ENCODE measurements around the gene NUAK1.

The NUAK1 gene

GRCh38 chr12:106149096-106149784 is 10.5 kb upstream of the NUAK1 start:
- in situ Hi-C loops (cut with MboI; ENCODE audit: low sequenced_read_pairs): loop anchor here (25.0 kb wide), 1 partner anchor 737 kb away; no protein-coding TSS in a partner anchor

- in situ Hi-C loops (cut with MboI; ENCODE audit: low sequenced_read_pairs): loop anchor here (25.0 kb wide), 1 partner anchor 736 kb away; no protein-coding TSS in a partner anchor
These were observed 9.2 kb upstream of the NUAK1 start for GRCh38 chr12:106147956-106148355.

GRCh38 chr12:106146987-106147386 is 8.2 kb upstream of the NUAK1 start:
- in situ Hi-C loops (cut with MboI; ENCODE audit: low sequenced_read_pairs): loop anchor here (25.0 kb wide), 1 partner anchor 735 kb away; no protein-coding TSS in a partner anchor

DNA sequence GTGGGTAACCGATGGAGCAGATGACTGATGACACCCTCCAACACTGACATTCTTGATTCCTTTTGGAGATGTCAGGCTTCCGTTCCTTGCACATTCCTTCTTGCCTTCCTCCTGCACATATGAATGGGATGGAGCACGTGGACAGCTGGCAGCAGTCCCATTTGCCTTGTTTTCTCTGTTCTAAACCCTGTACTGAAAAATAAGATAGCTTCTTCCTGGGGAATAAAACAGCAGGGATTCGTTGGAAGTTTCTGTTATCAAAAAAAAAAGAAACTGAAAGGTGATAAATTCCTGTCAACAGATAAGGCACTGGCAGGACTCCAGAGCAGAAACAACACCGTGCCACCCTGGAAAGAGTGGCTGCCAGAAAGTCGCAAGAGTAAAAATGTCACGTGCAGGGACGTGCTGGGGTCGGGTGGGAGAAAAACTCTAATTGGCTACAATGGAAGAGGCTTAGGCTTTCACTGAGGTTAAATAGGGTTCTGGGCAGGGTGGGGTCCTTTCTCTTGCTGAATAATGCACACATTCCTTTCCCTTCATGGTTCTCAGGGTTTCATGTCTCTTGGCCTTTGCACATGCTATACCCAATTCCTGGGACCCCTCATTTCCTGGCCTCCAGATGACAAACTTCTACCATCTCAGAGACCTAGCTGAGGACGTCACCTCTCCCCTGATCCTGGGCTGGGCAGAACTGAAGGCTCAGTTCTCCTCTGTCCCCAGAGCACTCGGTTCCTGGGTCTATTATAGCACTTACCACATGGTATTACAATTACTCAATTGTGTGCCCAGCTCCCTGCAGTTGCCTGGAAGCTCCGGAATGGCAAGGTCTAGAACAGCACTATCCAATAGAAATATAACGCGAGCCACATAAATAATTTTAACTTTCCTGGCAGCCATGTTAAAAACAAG is 7.0 kb upstream of the NUAK1 start:
- in situ Hi-C loops (cut with MboI; ENCODE audit: low sequenced_read_pairs): loop anchor here (25.0 kb wide), 1 partner anchor 733 kb away; no protein-coding TSS in a partner anchor

GRCh38 chr12:106144847-106145246 is 6.1 kb upstream of the NUAK1 start:
- in situ Hi-C loops (cut with MboI; ENCODE audit: low sequenced_read_pairs): loop anchor here (25.0 kb wide), 1 partner anchor 733 kb away; no protein-coding TSS in a partner anchor

DNA sequence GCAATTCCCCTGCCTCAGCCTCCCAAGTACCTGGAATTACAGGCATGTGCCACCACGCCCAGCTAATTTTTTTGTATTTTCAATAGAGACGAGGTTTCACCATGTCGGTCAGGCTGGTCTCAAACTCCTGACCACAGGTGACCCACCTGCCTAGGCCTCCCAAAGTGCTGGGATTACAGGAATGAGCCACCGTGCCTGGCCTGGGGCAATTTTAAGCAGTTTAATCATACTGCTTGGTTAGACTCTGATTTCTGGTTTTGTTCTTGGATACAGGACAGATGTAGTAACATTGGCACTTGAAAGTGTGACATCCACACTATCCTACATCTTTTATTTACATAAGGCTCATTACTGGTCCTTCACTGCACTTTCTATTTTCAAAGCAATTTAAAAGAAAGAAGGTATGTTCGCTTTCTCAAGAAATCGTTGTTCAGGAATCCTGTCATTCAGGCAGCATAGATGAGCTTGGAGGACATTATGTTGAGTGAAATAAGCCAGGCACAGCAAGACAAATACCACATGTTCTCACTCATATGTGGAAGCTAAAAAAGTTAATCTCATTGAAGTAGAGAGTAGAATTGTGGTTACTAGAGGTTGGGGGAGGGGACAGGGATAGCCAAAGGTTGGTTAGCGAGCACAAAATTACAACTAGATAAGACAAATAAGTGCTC is 4.0 kb upstream of the NUAK1 start:
- in situ Hi-C loops (cut with MboI; ENCODE audit: low sequenced_read_pairs): loop anchor here (25.0 kb wide), 1 partner anchor 730 kb away; no protein-coding TSS in a partner anchor

DNA sequence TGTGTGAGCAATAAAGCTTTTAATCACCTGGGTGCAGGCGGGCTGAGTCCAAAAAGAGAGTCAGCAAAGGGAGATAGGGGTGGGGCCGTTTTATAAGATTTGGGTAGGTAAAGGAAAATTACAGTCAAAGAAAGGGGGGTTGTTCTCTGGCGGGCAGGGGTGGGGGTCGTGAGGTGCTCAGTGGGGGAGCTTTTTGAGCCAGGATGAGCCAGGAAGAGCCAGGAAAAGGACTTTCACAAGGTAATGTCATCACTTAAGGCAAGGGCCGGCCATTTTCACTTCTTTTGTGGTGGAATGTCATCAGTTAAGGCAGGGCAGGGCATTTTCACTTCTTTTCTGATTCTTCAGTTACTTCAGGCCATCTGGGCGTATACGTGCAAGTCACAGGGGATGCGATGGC is 3.2 kb upstream of the NUAK1 start:
- in situ Hi-C loops (cut with MboI; ENCODE audit: low sequenced_read_pairs): loop anchor here (25.0 kb wide), 1 partner anchor 730 kb away; no protein-coding TSS in a partner anchor

DNA sequence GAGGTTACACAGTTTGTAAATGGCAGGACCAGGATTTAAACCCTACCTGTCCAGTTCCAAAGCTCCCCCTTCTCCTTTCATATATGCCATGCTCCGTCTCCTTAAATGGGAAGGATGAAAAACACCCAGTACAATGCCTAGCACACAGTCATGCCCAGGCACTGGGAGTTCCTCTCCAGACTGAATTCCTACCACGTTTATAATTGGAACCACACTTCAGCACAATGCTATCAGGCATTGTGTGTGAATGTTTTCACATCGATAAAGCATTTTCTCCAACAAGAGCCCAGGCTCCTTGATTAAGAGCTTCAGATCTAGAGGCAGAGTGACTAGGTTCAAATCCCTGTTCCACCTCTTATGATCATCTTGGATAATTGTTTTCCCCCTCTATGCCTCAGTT is 2.7 kb upstream of the NUAK1 start:
- in situ Hi-C loops (cut with MboI; ENCODE audit: low sequenced_read_pairs): loop anchor here (25.0 kb wide), 1 partner anchor 729 kb away; no protein-coding TSS in a partner anchor

DNA sequence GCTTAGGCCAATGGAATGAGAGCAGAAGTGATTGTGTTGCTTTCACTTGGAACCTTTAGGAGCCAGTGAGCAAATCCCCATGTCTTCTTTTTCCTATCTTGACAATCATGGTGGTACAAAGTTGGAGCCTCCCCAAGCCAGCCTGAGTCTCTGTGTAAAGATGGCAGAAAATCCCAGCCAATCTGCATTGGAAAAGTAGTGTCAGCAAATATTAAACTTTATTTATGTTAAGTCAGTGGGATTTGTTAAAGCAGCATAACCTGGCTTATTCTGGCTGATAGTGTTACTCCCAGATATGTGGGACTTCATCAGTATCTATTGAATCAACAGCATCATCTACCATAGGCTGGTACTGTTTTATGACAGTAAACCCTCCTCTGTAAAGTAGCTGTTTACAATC is 2.2 kb upstream of the NUAK1 start:
- in situ Hi-C loops (cut with MboI; ENCODE audit: low sequenced_read_pairs): loop anchor here (25.0 kb wide), 1 partner anchor 729 kb away; no protein-coding TSS in a partner anchor

- in situ Hi-C loops (cut with MboI; ENCODE audit: low sequenced_read_pairs): loop anchor here (25.0 kb wide), 1 partner anchor 728 kb away; no protein-coding TSS in a partner anchor
These were observed 1.7 kb upstream of the NUAK1 start for GRCh38 chr12:106140223-106140986.

DNA sequence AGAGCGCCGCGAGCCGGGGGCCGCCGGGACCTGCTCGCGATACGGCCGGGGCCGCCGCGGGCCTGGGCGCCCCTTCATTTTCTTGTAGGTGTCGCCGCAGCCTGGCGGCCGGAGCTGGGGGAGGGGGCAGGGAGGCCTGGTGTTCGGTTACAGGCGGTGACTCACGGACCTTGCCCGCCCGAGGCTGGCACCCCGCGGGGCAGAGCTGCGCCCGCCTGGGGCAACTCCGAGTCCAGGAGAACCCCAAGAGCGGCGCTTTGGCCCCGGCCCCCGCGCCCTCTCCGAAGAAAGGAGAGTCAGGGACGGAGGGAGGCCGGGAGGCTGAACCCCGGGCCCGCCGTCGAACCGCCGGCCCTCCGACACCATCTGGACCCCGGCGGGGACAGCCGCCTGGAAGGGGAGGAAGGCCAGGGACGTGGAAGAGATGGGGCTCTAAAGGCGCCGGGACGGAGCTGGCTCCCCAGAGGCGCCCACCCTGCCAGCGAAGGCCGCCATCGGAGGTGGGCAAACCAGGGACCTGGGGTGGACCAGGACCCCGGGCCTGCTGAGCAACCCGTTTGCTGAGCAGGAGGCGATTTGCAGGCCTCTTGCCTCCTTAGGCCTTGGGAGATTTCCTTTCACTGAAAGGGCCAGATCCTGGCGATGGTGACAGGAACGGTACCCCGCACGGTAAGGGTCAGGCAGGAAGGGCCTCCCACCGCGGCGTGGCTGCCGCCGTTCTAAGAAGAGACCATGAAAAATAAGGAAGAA is 843 bp upstream of the NUAK1 start:
- in situ Hi-C loops (cut with MboI; ENCODE audit: low sequenced_read_pairs): loop anchor here (25.0 kb wide), 1 partner anchor 727 kb away; no protein-coding TSS in a partner anchor

- in situ Hi-C loops (cut with MboI; ENCODE audit: low sequenced_read_pairs): loop anchor here (25.0 kb wide), 1 partner anchor 726 kb away; no protein-coding TSS in a partner anchor
These were observed 459 bp downstream of the NUAK1 start for GRCh38 chr12:106138357-106138632.

- in situ Hi-C loops (cut with MboI; ENCODE audit: low sequenced_read_pairs): loop anchor here (25.0 kb wide), 1 partner anchor 725 kb away; no protein-coding TSS in a partner anchor
These were observed 1.0 kb downstream of the NUAK1 start for GRCh38 chr12:106137530-106138356.

GRCh38 chr12:106136263-106136662 is 2.5 kb downstream of the NUAK1 start:
- in situ Hi-C loops (cut with MboI; ENCODE audit: low sequenced_read_pairs): loop anchor here (25.0 kb wide), 1 partner anchor 724 kb away; no protein-coding TSS in a partner anchor

- in situ Hi-C loops (cut with MboI; ENCODE audit: low sequenced_read_pairs): loop anchor here (25.0 kb wide), 1 partner anchor 723 kb away; no protein-coding TSS in a partner anchor
These were observed 3.0 kb downstream of the NUAK1 start for GRCh38 chr12:106135781-106136180.

- in situ Hi-C loops (cut with MboI; ENCODE audit: low sequenced_read_pairs): loop anchor here (25.0 kb wide), 1 partner anchor 723 kb away; no protein-coding TSS in a partner anchor
These were observed 3.7 kb downstream of the NUAK1 start for GRCh38 chr12:106135075-106135474.

GRCh38 chr12:106134294-106134949 is 4.3 kb downstream of the NUAK1 start:
- in situ Hi-C loops (cut with MboI; ENCODE audit: low sequenced_read_pairs): loop anchor here (25.0 kb wide), 1 partner anchor 722 kb away; no protein-coding TSS in a partner anchor

Data from HL-60/S4 treated with retinoic acid at 250 ng/mL for 4 days and 3 days (cell line).